DMS 273 (cell line): Measurements from ENCODE around the gene RIC1.
A peak's percentile ranks its signal among the peaks of the same experiment; 100 is the strongest.
"Not testable (repeated sequence)": the region's sequence is repeated elsewhere in the genome, so short reads cannot be mapped to it uniquely, and the experiment has no call there.

Source experiments
- DNase-seq: peaks from one replicate; lab custom pipeline; 2025; ENCODE audit not compliant: unreplicated experiment; lab: John Stamatoyannopoulos, UW

RIC1 gene

GRCh38 chr9:5783982-5784381 lies 155.1 kb downstream of the RIC1 start:
- DNase-seq: no peak

- DNase-seq: no peak
These were observed 155.8 kb downstream of the RIC1 start for GRCh38 chr9:5784526-5785315.

GRCh38 chr9:5786370-5787127 lies 157.6 kb downstream of the RIC1 start:
- no peak for DNase-seq

GRCh38 chr9:5787220-5787619 lies 158.3 kb downstream of the RIC1 start:
- no peak for DNase-seq

- no peak for DNase-seq
These were observed 158.9 kb downstream of the RIC1 start for GRCh38 chr9:5787759-5788302.

GRCh38 chr9:5789489-5789888 lies 160.6 kb downstream of the RIC1 start:
- DNase-seq: no peak

- no peak for DNase-seq
These were observed 162.0 kb downstream of the RIC1 start for GRCh38 chr9:5790923-5791322.

- DNase-seq: no peak
These were observed 163.0 kb downstream of the RIC1 start for GRCh38 chr9:5791870-5792269.

GRCh38 chr9:5793812-5794211 lies 164.9 kb downstream of the RIC1 start:
- DNase-seq: no peak

GRCh38 chr9:5796298-5796697 lies 167.4 kb downstream of the RIC1 start:
- no peak for DNase-seq

- DNase-seq: no peak
These were observed 169.7 kb downstream of the RIC1 start for GRCh38 chr9:5798581-5798980.

- DNase-seq: peak; percentile 36
These were observed 170.4 kb downstream of the RIC1 start for GRCh38 chr9:5799314-5799713.

- DNase-seq: not testable (repeated sequence)
These were observed 171.5 kb downstream of the RIC1 start for GRCh38 chr9:5800378-5800777.

GRCh38 chr9:5800969-5801738 lies 172.2 kb downstream of the RIC1 start:
- peak; percentile 5 for DNase-seq

- DNase-seq: no peak
These were observed 172.8 kb downstream of the RIC1 start for GRCh38 chr9:5801739-5802113.

GRCh38 chr9:5805478-5805877 lies 176.6 kb downstream of the RIC1 start:
- DNase-seq: no peak

- DNase-seq: no peak
These were observed 182.8 kb downstream of the RIC1 start for GRCh38 chr9:5811751-5812150.

GRCh38 chr9:5813824-5814223 lies 184.9 kb downstream of the RIC1 start:
- no peak for DNase-seq

GRCh38 chr9:5815461-5815860 lies 186.6 kb downstream of the RIC1 start:
- no peak for DNase-seq

- no peak for DNase-seq
These were observed 189.0 kb downstream of the RIC1 start for GRCh38 chr9:5817862-5818261.

GRCh38 chr9:5818424-5819142 lies 189.7 kb downstream of the RIC1 start:
- DNase-seq: no peak
